Stimulated activated CD8-positive, alpha-beta memory T cell treated with anti-CD3 and anti-CD28 coated beads, Interleukin-15, amount 100 ng/mL, for 24 hours (primary cell): ENCODE results near the gene ORC5.
"Not testable (repeated sequence)": the region's sequence is repeated elsewhere in the genome, so short reads cannot be mapped to it uniquely, and the experiment has no call there.

Experiments used
- DNase-seq: peaks from one replicate; pipeline ENCODE4 v3.0.0-alpha.2; 2020; ENCODE audit warnings: low read depth

Gene ORC5

GRCh38 chr7:104185346-104185745 lies 22.5 kb downstream of the ORC5 start:
- DNase-seq, result no peak

GRCh38 chr7:104179178-104179577 lies 28.6 kb downstream of the ORC5 start:
- DNase-seq, result no peak

- not testable (repeated sequence) for DNase-seq
Observed at GRCh38 chr7:104177565-104178083, 30.2 kb downstream of the ORC5 start.

GRCh38 chr7:104176332-104176731 lies 31.5 kb downstream of the ORC5 start:
- DNase-seq, result no peak

- no peak for DNase-seq
Observed at GRCh38 chr7:104175361-104175984, 32.3 kb downstream of the ORC5 start.

GRCh38 chr7:104174798-104175197 lies 33.0 kb downstream of the ORC5 start:
- DNase-seq, result no peak

GRCh38 chr7:104162081-104162480 lies 45.7 kb downstream of the ORC5 start:
- no peak for DNase-seq

- no peak for DNase-seq
Observed at GRCh38 chr7:104161244-104161643, 46.6 kb downstream of the ORC5 start.

- no peak for DNase-seq
Observed at GRCh38 chr7:104160375-104160774, 47.4 kb downstream of the ORC5 start.

- no peak for DNase-seq
Observed at GRCh38 chr7:104156842-104157277, 51.0 kb downstream of the ORC5 start.

- DNase-seq, result no peak
Observed at GRCh38 chr7:104153287-104153686, 54.5 kb downstream of the ORC5 start.

- DNase-seq, result no peak
Observed at GRCh38 chr7:104152468-104152867, 55.3 kb downstream of the ORC5 start.

GRCh38 chr7:104150470-104150869 lies 57.3 kb downstream of the ORC5 start:
- DNase-seq, result no peak

- DNase-seq, result no peak
Observed at GRCh38 chr7:104149822-104150221, 58.0 kb downstream of the ORC5 start.

- no peak for DNase-seq
Observed at GRCh38 chr7:104142147-104142546, 65.7 kb downstream of the ORC5 start.

GRCh38 chr7:104137971-104138370 lies 69.8 kb downstream of the ORC5 start:
- no peak for DNase-seq

GRCh38 chr7:104137511-104137910 lies 70.3 kb downstream of the ORC5 start:
- DNase-seq, result no peak

- no peak for DNase-seq
Observed at GRCh38 chr7:104136981-104137380, 70.8 kb downstream of the ORC5 start.

- DNase-seq, result no peak
Observed at GRCh38 chr7:104136561-104136960, 71.3 kb downstream of the ORC5 start.

GRCh38 chr7:104135760-104136558 lies 71.9 kb downstream of the ORC5 start:
- no peak for DNase-seq

- no peak for DNase-seq
Observed at GRCh38 chr7:104133238-104133637, 74.6 kb downstream of the ORC5 start.

- no peak for DNase-seq
Observed at GRCh38 chr7:104130726-104131125, 77.1 kb downstream of the ORC5 start.

GRCh38 chr7:104127204-104127603 lies 80.6 kb downstream of the ORC5 start:
- no peak for DNase-seq
